ENCODE results near the gene VTCN1. TPM values are rescaled to one million over a fixed set of nuclear protein-coding genes. Genes with fewer than 3 reads are reported as not detected.

The VTCN1 gene
- total and polyA plus RNA-seq, 2 of the 8 experiments (the other 6 are each of a cell fraction or from before 2014, with no cell fraction given) = 0.32 TPM; not detected in 1

- Histone ChIP-seq H4K8ac (ENCODE audit: extremely low read depth, insufficient read depth, low read length) (no peak overlapping the region), H3K4ac (replicated peaks; ENCODE audit: insufficient read length, low read depth, low read length) (no peak overlapping the region), H2AFZ (ENCODE audit: low read length) (no peak overlapping the region), H4K91ac (replicated peaks; ENCODE audit: insufficient read length, low read length) (no peak overlapping the region), H3K23ac (ENCODE audit: insufficient read length) (no peak overlapping the region), H3K4me3 (ENCODE audit: extremely low read depth in 1 of 4, insufficient read depth in 2 of 4, low read depth in 3 of 4, low read length in 4 of 4) (no peak overlapping the region), H3K18ac (ENCODE audit: extremely low read depth, low read length) (no peak overlapping the region), H4K20me1 (replicated peaks in 1 of 2; ENCODE audit: control insufficient read depth in 1 of 2, insufficient read depth in 2 of 2, low read length in 2 of 2) (no peaks in the 10 kb centered on the region), H2BK120ac (replicated peaks; ENCODE audit: low read depth, low read length) (no peak overlapping the region), H2BK5ac (ENCODE audit: low read depth, low read length) (no peak overlapping the region), H4K5ac (ENCODE audit: insufficient read length, low read depth, low read length) (no peak overlapping the region), H3K14ac (ENCODE audit: insufficient read length) (no peak overlapping the region), H3K9ac (replicated peaks in 1 of 4; ENCODE audit: extremely low read depth in 1 of 4, low read depth in 3 of 4, low read length in 3 of 4) (no peak overlapping the region; a peak in 2 of 7 replicates), H3K27ac (ENCODE audit: low read depth, low read length) (no peak overlapping the region), H3K23me2 (ENCODE audit: low read depth, low read length) (no peaks in the 10 kb centered on the region), H2BK15ac (ENCODE audit: low read length) (no peak overlapping the region), H3K79me2 (ENCODE audit: control insufficient read depth in 1 of 2, insufficient read depth in 2 of 2, low read length in 2 of 2) (no peaks in the 10 kb centered on the region), H2AK5ac (ENCODE audit: low read depth, low read length) (no peak overlapping the region), H3K56ac (replicated peaks; ENCODE audit: insufficient read length, low read depth, low read length) (no peak overlapping the region), H3K9me3 (ENCODE audit: insufficient read depth in 2 of 2, low read depth in 1 of 2, low read length in 1 of 2) (no peaks in the 10 kb centered on the region), H3K4me2 (ENCODE audit: insufficient read depth in 1 of 2, low read depth in 2 of 2, low read length in 2 of 2) (no peak overlapping the region), H3K27me3 (replicated peaks in 1 of 4; ENCODE audit: control insufficient read depth in 3 of 4, extremely low read depth in 1 of 4, insufficient read depth in 3 of 4, low read length in 3 of 4) (no peaks in the 10 kb centered on the region), H2BK12ac (ENCODE audit: low read depth, low read length) (no peak overlapping the region), H3K36me3 (ENCODE audit: control insufficient read depth in 2 of 4, insufficient read depth in 4 of 4, low read length in 3 of 4) (no peaks in the 10 kb centered on the region), H3K79me1 (ENCODE audit: low read depth, low read length) (no peaks in the 10 kb centered on the region), H2BK20ac (ENCODE audit: low read length) (no peak overlapping the region), H3K4me1 (replicated peaks in 1 of 4; ENCODE audit: control insufficient read depth in 3 of 4, insufficient read depth in 4 of 4, low read length in 3 of 4) (peaks cover 0 to 6% (median 2%) of the 10 kb centered on the region in 4 experiments; a peak in 2 of 7 replicates)
- POLR2A ChIA-PET (ENCODE audit: partially characterized antibody) = no interaction called here
- FAIRE-seq = no peak
- no peak for DNase-seq (ENCODE audit: low read depth in 1 of 2, low spot score in 2 of 2)
- 93% methylated on average over 4 of the region's 4 CpGs; no CpG with 5 or more reads in 1 of the 2 experiments for WGBS, 2 experiments (ENCODE audit: extremely low coverage in 1 of 2, insufficient coverage in 1 of 2, insufficient read length in 1 of 2, insufficient replicate concordance in 2 of 2, low coverage in 1 of 2, low lambda C conversion rate in 2 of 2, missing lambda C conversion rate in 1 of 2)
- CTCF ChIA-PET (ENCODE audit: partially characterized antibody) = interaction anchor here (0.6 to 1.9 kb wide), 4 partner anchors 12 to 1995 kb away, joined by 3 to 6 read pairs (median 4); no protein-coding TSS in a partner anchor
- TF ChIP-seq CTBP2 (IDR thresholded peaks at IDR 0.05; ENCODE audit: borderline replicate concordance, insufficient read depth, insufficient read length, low read length) = no peak
- no peak for TF ChIP-seq GABPA (IDR thresholded peaks at IDR 0.05; ENCODE audit: borderline replicate concordance, insufficient read depth, low read length)
- TF ChIP-seq FOSL1 (IDR thresholded peaks at IDR 0.05; ENCODE audit: insufficient read depth, low read depth, low read length) = no peak
- no peak for TF ChIP-seq RFX5 (IDR thresholded peaks at IDR 0.05; ENCODE audit: borderline replicate concordance, low read depth, low read length)
- no peak for TF ChIP-seq TBP (IDR thresholded peaks at IDR 0.05; ENCODE audit: low read depth, low read length)
- no peak for TF ChIP-seq JUND (IDR thresholded peaks at IDR 0.05; ENCODE audit: low read length)
- no peak for TF ChIP-seq TAF7 (optimal IDR thresholded peaks at IDR 0.05; ENCODE audit: borderline replicate concordance, low read depth, low read length)
- no peak for TF ChIP-seq KDM4A (IDR thresholded peaks at IDR 0.05; ENCODE audit: low read depth, low read length, severe bottlenecking)
- no peak for TF ChIP-seq TAF1 (IDR thresholded peaks at IDR 0.05; ENCODE audit: low read depth, low read length)
Observed at GRCh38 chr1:117164209-117164608, 46.5 kb downstream of the VTCN1 start.

Data from H1 (cell line).